HepG2 (cell line): ENCODE data around the gene NAMPT. TPM values are rescaled to one million over a fixed set of nuclear protein-coding genes. Genes with fewer than 3 reads are reported as not detected.

Experiments used
- ARID4A ChIP-seq: sonication (generic); formaldehyde crosslinking; IDR thresholded peaks from 2 replicates; pipeline ENCODE4 v1.5.0; 2020; ENCODE audit warnings: mild to moderate bottlenecking, missing genetic modification reagents, borderline replicate concordance
- ASH2L ChIP-seq: fragments of 300-600, 200-600 bp; sonication (generic); IDR thresholded peaks from 2 replicates; pipeline ENCODE4 v1.7.0; 2017; ENCODE audit warnings: low read depth, mild to moderate bottlenecking, moderate library complexity, mixed read lengths, low read length; ENCODE audit not compliant: insufficient read length
- ATF2 ChIP-seq: sonication (generic); formaldehyde crosslinking; IDR thresholded peaks from 2 replicates; pipeline ENCODE4 v1.4.0; 2020; ENCODE audit warnings: missing genetic modification reagents
- EP300 ChIP-seq, 3 experiments: sonication (generic) in 1 of 3; formaldehyde crosslinking in 1 of 3; IDR thresholded peaks; 2 replicates each; pipeline versions ENCODE4 v1.5.1 to v1.6.1; 2011 to 2020; ENCODE audit warnings: low read depth in 2 of 3, low read length in 2 of 3, borderline replicate concordance in 1 of 3, improper control_type of control experiment in 1 of 3, mild to moderate bottlenecking in 1 of 3, missing genetic modification reagents in 1 of 3, moderate library complexity in 1 of 3
- PAXIP1 ChIP-seq: sonication (generic); formaldehyde crosslinking; conservative IDR thresholded peaks from 2 replicates; pipeline ENCODE4 v1.4.0; 2020; ENCODE audit warnings: mild to moderate bottlenecking, missing genetic modification reagents, moderate library complexity
- PCBP1 ChIP-seq: fragments of 200-400 bp; formaldehyde crosslinking; IDR thresholded peaks from 2 replicates; pipeline ENCODE4 v1.6.1; 2017; ENCODE audit warnings: mild to moderate bottlenecking, low read depth, low read length, borderline replicate concordance
- REST ChIP-seq, 2 experiments: IDR thresholded peaks; 2 replicates each; pipeline ENCODE4 v1.6.1; 2011 to 2012; ENCODE audit warnings: low read length in 2 of 2, borderline replicate concordance in 1 of 2, low read depth in 1 of 2, mild to moderate bottlenecking in 1 of 2, moderate library complexity in 1 of 2
- ZNF547 ChIP-seq: sonication (generic); formaldehyde crosslinking; IDR thresholded peaks from 2 replicates; pipeline ENCODE4 v1.5.1; 2020; ENCODE audit warnings: mild to moderate bottlenecking, missing genetic modification reagents
- ZNF670 ChIP-seq: sonication (generic); formaldehyde crosslinking; IDR thresholded peaks from 2 replicates; pipeline ENCODE4 v1.8.0; 2022; ENCODE audit warnings: mild to moderate bottlenecking, missing genetic modification reagents, borderline replicate concordance
- ZSCAN9 ChIP-seq: IDR thresholded peaks from 2 replicates; pipeline ENCODE4 v1.6.1; 2016; ENCODE audit warnings: borderline replicate concordance
- polyA plus RNA-seq, 8 experiments: library from polyadenylated mRNA; depleted of rRNA in 3 of 8; stranded (reverse) in 7 of 8; unstranded in 1 of 8; fragments of >200 nt; fragmentation: Illumina TruSeq in 4 of 8; extraction: Trizol in 4 of 8; gene quantifications; 2 replicates each; pipeline versions ENCODE4 v1.2.1 to v1.2.3, GENCODE V29; 2011 to 2016; ENCODE audit warnings: low read depth in 4 of 8, missing spikeins in 1 of 8, mixed read lengths in 1 of 8; ENCODE audit not compliant: insufficient read depth in 1 of 8
- total RNA-seq, 5 experiments: library from RNA; depleted of rRNA; stranded (reverse); fragments of >200 nt; fragmentation: Illumina TruSeq; extraction: Trizol; gene quantifications; 2 replicates each; pipeline ENCODE4 v1.2.3, GENCODE V29; 2016; ENCODE audit warnings: low read depth in 1 of 5

Gene NAMPT
- total and polyA plus RNA-seq, 2 of the 13 experiments (the other 11 are each of a cell fraction or from before 2014, with no cell fraction given) = 15.8 to 67.7 TPM

GRCh38 chr7:106327538-106328481 lies 43.0 kb upstream of the NAMPT start (continued):
- TF ChIP-seq ZNF670 (CRISPR knock-in tag) = no peak
- no peak for TF ChIP-seq ARID4A (CRISPR knock-in tag)
- peak in 1 of 2 experiments; percentile 36; a peak in 1 of 4 replicates for TF ChIP-seq EP300 (IDR thresholded peaks at IDR 0.05; ENCODE audit: low read depth in 2 of 2, low read length in 2 of 2)
- no peak for TF ChIP-seq EP300 (CRISPR knock-in tag; IDR thresholded peaks at IDR 0.05; ENCODE audit: borderline replicate concordance)
- no peak for TF ChIP-seq ZSCAN9 (CRISPR knock-in tag)
- TF ChIP-seq PAXIP1 (CRISPR knock-in tag) = peak; percentile 39; the same call in 1 of the 2 replicates
- no peak for TF ChIP-seq REST (IDR thresholded peaks at IDR 0.05; ENCODE audit: borderline replicate concordance in 1 of 2, low read depth in 1 of 2, low read length in 2 of 2)
- no peak for TF ChIP-seq ATF2 (CRISPR knock-in tag)
- TF ChIP-seq ASH2L = peak; percentile 64
- TF ChIP-seq PCBP1 = no peak
- TF ChIP-seq ZNF547 (CRISPR knock-in tag) = no peak
